ENCODE results near the gene GAREM2. TPM values are rescaled to one million over a fixed set of nuclear protein-coding genes. Genes with fewer than 3 reads are reported as not detected.

Gene GAREM2
- total RNA-seq, 1 experiment from 2014 or later, result 2.8 TPM

DNA sequence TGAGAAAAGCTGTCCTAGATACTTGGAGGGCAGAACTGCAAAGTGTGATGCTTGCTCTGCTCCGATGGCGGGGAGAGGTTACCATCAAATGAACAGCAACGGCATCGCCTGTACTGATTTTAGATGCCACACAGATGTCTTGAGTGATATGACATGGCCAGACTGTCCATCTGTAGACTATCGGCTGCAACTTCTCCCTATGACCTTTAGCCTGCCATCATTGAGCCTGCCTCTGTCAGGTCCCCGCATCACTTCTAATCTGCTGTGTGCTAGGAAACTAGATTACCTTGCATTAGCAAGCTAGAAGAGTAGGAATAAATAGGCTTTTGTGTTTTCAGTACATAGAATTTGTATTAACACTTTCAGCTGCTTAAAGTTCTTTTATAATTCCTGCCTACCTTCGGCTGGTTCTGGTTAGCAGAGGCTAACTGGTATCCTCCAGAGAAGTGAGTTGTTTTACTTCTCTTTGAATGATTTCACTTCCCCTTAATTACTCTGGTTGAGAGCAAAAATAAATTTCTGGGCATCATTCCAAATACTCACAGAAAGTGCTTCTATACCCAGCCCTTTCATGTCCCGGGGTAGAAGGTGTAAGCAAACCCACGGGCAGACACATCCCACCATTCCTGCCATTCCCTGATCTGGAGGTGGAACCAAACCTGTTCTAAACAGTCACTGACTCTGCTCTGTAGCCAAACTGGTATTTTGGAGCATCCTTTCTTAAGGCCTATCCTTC, 24.0 kb downstream of the GAREM2 start:
- DNase-seq (ENCODE audit: low spot score), result no peak
- Histone ChIP-seq H3K27me3 (replicated peaks; ENCODE audit: insufficient read depth, low read depth, low read length, poor library complexity) (no peaks in the 10 kb centered on the region), H3K27ac (ENCODE audit: low read depth, low read length, poor library complexity, severe bottlenecking) (no peak overlapping the region), H3K4me3 (ENCODE audit: low read depth, low read length, poor library complexity, severe bottlenecking) (no peak overlapping the region), H3K4me1 (ENCODE audit: insufficient read depth, low read length, poor library complexity, severe bottlenecking) (no peaks in the 10 kb centered on the region), H3K9me3 (ENCODE audit: low read depth, low read length, poor library complexity, severe bottlenecking) (no peaks in the 10 kb centered on the region), H3K36me3 (ENCODE audit: insufficient read depth, low read length, poor library complexity, severe bottlenecking) (peaks cover 74% of the 10 kb centered on the region)
- intact Hi-C loops (cut with micrococcal nuclease; ENCODE audit: unreplicated experiment), result no loop called here
- POLR2A ChIA-PET (ENCODE audit: low non-redundant PET), result no interaction called here
- no TSS peak for BruUV-seq (replicated peaks)
- CTCF ChIA-PET, result no interaction called here
- TF ChIP-seq, protein P1, sequence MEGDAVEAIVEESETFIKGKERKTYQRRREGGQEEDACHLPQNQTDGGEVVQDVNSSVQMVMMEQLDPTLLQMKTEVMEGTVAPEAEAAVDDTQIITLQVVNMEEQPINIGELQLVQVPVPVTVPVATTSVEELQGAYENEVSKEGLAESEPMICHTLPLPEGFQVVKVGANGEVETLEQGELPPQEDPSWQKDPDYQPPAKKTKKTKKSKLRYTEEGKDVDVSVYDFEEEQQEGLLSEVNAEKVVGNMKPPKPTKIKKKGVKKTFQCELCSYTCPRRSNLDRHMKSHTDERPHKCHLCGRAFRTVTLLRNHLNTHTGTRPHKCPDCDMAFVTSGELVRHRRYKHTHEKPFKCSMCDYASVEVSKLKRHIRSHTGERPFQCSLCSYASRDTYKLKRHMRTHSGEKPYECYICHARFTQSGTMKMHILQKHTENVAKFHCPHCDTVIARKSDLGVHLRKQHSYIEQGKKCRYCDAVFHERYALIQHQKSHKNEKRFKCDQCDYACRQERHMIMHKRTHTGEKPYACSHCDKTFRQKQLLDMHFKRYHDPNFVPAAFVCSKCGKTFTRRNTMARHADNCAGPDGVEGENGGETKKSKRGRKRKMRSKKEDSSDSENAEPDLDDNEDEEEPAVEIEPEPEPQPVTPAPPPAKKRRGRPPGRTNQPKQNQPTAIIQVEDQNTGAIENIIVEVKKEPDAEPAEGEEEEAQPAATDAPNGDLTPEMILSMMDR (conservative IDR thresholded peaks at IDR 0.05; ENCODE audit: low read depth, low read length), result no peak

DNA sequence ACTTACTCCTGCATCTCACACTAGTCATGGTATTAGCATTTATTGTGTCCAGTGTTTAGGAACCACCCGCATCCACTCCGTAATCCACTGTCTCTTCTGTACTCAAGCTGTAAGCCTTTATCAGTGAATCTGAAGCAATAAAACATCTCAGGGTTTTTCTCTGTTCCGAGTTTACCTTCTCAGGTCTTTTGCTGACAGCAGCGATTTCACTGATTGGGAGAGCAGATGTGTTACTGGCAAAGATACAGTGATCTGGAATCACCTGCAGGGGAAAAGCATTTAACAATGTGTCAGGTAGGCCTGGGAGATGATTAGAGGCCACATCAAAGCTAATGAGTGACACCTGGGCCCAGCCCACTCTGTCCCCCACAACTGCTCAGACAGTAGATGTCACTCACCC, 24.6 kb downstream of the GAREM2 start:
- intact Hi-C loops (cut with micrococcal nuclease; ENCODE audit: unreplicated experiment), result no loop called here
- BruUV-seq (replicated peaks), result no TSS peak
- Histone ChIP-seq H3K36me3 (ENCODE audit: insufficient read depth, low read length, poor library complexity, severe bottlenecking) (peaks cover 76% of the 10 kb centered on the region), H3K27ac (ENCODE audit: low read depth, low read length, poor library complexity, severe bottlenecking) (no peak overlapping the region), H3K4me1 (ENCODE audit: insufficient read depth, low read length, poor library complexity, severe bottlenecking) (no peaks in the 10 kb centered on the region), H3K4me3 (ENCODE audit: low read depth, low read length, poor library complexity, severe bottlenecking) (no peak overlapping the region), H3K27me3 (replicated peaks; ENCODE audit: insufficient read depth, low read depth, low read length, poor library complexity) (no peaks in the 10 kb centered on the region), H3K9me3 (ENCODE audit: low read depth, low read length, poor library complexity, severe bottlenecking) (no peaks in the 10 kb centered on the region)
- CTCF ChIA-PET, result no interaction called here
- POLR2A ChIA-PET (ENCODE audit: low non-redundant PET), result no interaction called here
- TF ChIP-seq, protein P1 (conservative IDR thresholded peaks at IDR 0.05; ENCODE audit: low read depth, low read length), result no peak
- TF ChIP-seq EZH2 (IDR thresholded peaks at IDR 0.05; ENCODE audit: borderline replicate concordance, low read depth, low read length, poor library complexity, severe bottlenecking), result no peak
- DNase-seq (ENCODE audit: low spot score), result no peak

DNA sequence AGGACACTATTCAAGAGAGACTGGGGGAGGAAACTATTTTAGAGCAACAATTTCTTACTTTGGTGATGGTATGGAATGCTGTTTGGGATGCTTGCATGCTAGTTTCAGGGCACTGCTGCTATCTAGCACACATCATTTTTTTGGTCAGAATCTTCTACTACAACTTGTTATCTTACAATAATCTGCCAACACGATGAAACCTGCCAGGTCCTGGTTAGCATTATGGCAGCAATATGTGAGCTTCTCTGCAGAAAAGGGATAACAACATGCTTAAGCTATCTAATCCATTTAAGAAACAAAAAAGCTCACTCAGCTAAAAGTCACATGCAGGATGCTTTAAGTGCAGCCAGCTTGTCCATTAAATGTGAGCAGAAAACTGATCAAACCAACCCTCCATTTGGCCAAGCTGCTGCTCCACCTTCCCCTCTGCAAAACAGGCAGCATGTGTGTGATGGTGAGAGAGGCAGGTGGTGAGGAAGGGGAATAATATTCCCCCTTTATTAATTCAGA, 30.1 kb downstream of the GAREM2 start:
- BruUV-seq (replicated peaks), result no TSS peak
- no peak overlapping the region for H3K4me3 ChIP-seq (ENCODE audit: low read depth, low read length, poor library complexity, severe bottlenecking)
- H3K9me3 ChIP-seq (ENCODE audit: low read depth, low read length, poor library complexity, severe bottlenecking), result no peaks in the 10 kb centered on the region
- no peak for DNase-seq (ENCODE audit: low spot score)
- intact Hi-C loops (cut with micrococcal nuclease; ENCODE audit: unreplicated experiment), result no loop called here
- no peak overlapping the region for H3K27ac ChIP-seq (ENCODE audit: low read depth, low read length, poor library complexity, severe bottlenecking)
- H3K36me3 ChIP-seq (ENCODE audit: insufficient read depth, low read length, poor library complexity, severe bottlenecking), result peaks cover 53% of the 10 kb centered on the region
- POLR2A ChIA-PET (ENCODE audit: low non-redundant PET), result no interaction called here
- CTCF ChIA-PET, result no interaction called here
- no peaks in the 10 kb centered on the region for H3K27me3 ChIP-seq (replicated peaks; ENCODE audit: insufficient read depth, low read depth, low read length, poor library complexity)
- no peaks in the 10 kb centered on the region for H3K4me1 ChIP-seq (ENCODE audit: insufficient read depth, low read length, poor library complexity, severe bottlenecking)
- no peak for TF ChIP-seq EZH2 (IDR thresholded peaks at IDR 0.05; ENCODE audit: borderline replicate concordance, low read depth, low read length, poor library complexity, severe bottlenecking)
- TF ChIP-seq, protein P1 (conservative IDR thresholded peaks at IDR 0.05; ENCODE audit: low read depth, low read length), result no peak

Data from A673 (cell line).